ENCODE measurements around the gene NRP1. TPM values are rescaled to one million over a fixed set of nuclear protein-coding genes. Genes with fewer than 3 reads are reported as not detected.

Gene NRP1
- polyA plus RNA-seq, 2 of the 4 experiments (the other 2 are of a cell fraction) = 121 to 259 TPM

DNA sequence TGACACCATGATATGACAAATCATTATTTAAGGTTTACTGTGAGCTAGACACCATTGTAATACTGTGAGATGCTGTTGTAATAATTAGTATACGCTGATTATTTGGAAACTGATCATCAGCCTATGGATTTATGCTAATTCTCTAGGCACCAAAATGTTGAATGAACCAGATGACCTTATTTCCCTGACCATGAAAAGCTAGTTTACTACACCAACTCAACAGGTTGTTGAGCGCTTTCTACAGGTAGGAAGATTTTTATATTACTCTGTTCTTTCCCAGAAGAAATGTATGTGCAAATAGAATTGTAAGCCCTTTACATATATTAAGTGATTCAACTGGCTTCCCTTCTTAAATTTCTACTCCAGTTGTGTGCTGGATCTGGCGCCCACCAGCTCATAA is 6.2 kb downstream of the NRP1 start (continued):
- TF ChIP-seq POLR2AphosphoS2 (conservative IDR thresholded peaks at IDR 0.05; ENCODE audit: low read length) (no peak), RAD21 (conservative IDR thresholded peaks at IDR 0.05 in 1 of 2, IDR thresholded peaks at IDR 0.05 in 1 of 2) (no peak), ZSCAN20 (CRISPR knock-in tag; IDR thresholded peaks at IDR 0.05) (no peak), MAZ (IDR thresholded peaks at IDR 0.05; ENCODE audit: borderline replicate concordance, low read depth, low read length) (no peak)

GRCh38 chr10:33327751-33328150 is 6.7 kb downstream of the NRP1 start:
- peaks cover 67% of the 10 kb centered on the region for H3K4me1 ChIP-seq
- CTCF ChIA-PET = interaction anchor here (0.8 to 2.5 kb wide), 7 partner anchors 9 to 1311 kb away, joined by 3 to 12 read pairs (median 3); no protein-coding TSS in a partner anchor
- POLR2A ChIA-PET = interaction anchor here (0.6 to 0.8 kb wide), 2 partner anchors 8 to 59 kb away, joined by 3 read pairs; no protein-coding TSS in a partner anchor

GRCh38 chr10:33326933-33327332 is 7.5 kb downstream of the NRP1 start:
- peak; percentile 18 for FAIRE-seq

More at GRCh38 chr10:33327751-33328150, 6.7 kb downstream of the NRP1 start:
- no peaks in the 10 kb centered on the region for H3K9me3 ChIP-seq
- H3K4me3 ChIP-seq = no peak overlapping the region
- DNase-seq (ENCODE audit: low read depth in 1 of 2, low spot score in 1 of 2) (no peak), FAIRE-seq (peak; percentile 92), ATAC-seq (0 out of 6 replicates have a peak, but pooled peaks of 1 of the 2 experiments have one; percentile 28)
- peak overlapping the region; percentile 95 for H3K4me2 ChIP-seq
- peak; percentile 50 for TF ChIP-seq CTCF (IDR thresholded peaks at IDR 0.05)
- peak; percentile 35 to 39; a peak in 2 of 5 replicates for TF ChIP-seq RAD21 (conservative IDR thresholded peaks at IDR 0.05 in 1 of 2, IDR thresholded peaks at IDR 0.05 in 1 of 2)
- TF ChIP-seq BHLHE40 (IDR thresholded peaks at IDR 0.05; ENCODE audit: low read depth, low read length) = no peak
- peak; percentile 47; the same call in 1 of the 3 replicates for TF ChIP-seq SMC3 (IDR thresholded peaks at IDR 0.05)
- TF ChIP-seq NFE2L2 (conservative IDR thresholded peaks at IDR 0.05; ENCODE audit: low read length) = 0 out of 2 replicates have a peak, but pooled peaks have one; percentile 11
- peak overlapping the region; percentile 33 to 45 for H3K27ac ChIP-seq

More at GRCh38 chr10:33326933-33327332, 7.5 kb downstream of the NRP1 start:
- 27% methylated on average over 2 of the region's 2 CpGs for WGBS (ENCODE audit: missing lambda C conversion rate)
- ATAC-seq = no peak
- Histone ChIP-seq H3K9me3 (no peaks in the 10 kb centered on the region), H3K4me3 (no peak overlapping the region), H3K4me2 (peak overlapping the region; percentile 95), H3K27ac (no peak overlapping the region; a peak in 3 of 6 replicates), H3K4me1 (peaks cover 67% of the 10 kb centered on the region)
- ChIA-PET CTCF (interaction anchor here (0.6 to 2.5 kb wide), 6 partner anchors 16 to 1182 kb away, joined by 3 to 12 read pairs (median 3); no protein-coding TSS in a partner anchor), POLR2A (no interaction called here)
- TF ChIP-seq ZNF302 (CRISPR knock-in tag; IDR thresholded peaks at IDR 0.05) (no peak), HOXB13 (CRISPR knock-in tag; IDR thresholded peaks at IDR 0.05; ENCODE audit: low read depth) (no peak), MYC (IDR thresholded peaks at IDR 0.05; ENCODE audit: borderline replicate concordance, low read length) (no peak), ZC3H11A (IDR thresholded peaks at IDR 0.05) (no peak), RAD21 (conservative IDR thresholded peaks at IDR 0.05 in 1 of 2, IDR thresholded peaks at IDR 0.05 in 1 of 2) (no peak), KDM1A (IDR thresholded peaks at IDR 0.05; ENCODE audit: low read depth) (no peak), USF2 (IDR thresholded peaks at IDR 0.05) (no peak), HDAC2 (IDR thresholded peaks at IDR 0.05) (no peak), HOXB5 (CRISPR knock-in tag; IDR thresholded peaks at IDR 0.05) (no peak), RCOR1 (IDR thresholded peaks at IDR 0.05; ENCODE audit: low read depth, low read length) (no peak), POLR2AphosphoS2 (conservative IDR thresholded peaks at IDR 0.05; ENCODE audit: low read length) (no peak), CBX2 (IDR thresholded peaks at IDR 0.05; ENCODE audit: borderline replicate concordance, low read depth) (no peak), SMC3 (IDR thresholded peaks at IDR 0.05) (no peak)
- TF ChIP-seq, protein P1, sequence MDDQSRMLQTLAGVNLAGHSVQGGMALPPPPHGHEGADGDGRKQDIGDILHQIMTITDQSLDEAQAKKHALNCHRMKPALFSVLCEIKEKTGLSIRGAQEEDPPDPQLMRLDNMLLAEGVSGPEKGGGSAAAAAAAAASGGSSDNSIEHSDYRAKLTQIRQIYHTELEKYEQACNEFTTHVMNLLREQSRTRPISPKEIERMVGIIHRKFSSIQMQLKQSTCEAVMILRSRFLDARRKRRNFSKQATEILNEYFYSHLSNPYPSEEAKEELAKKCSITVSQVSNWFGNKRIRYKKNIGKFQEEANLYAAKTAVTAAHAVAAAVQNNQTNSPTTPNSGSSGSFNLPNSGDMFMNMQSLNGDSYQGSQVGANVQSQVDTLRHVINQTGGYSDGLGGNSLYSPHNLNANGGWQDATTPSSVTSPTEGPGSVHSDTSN (IDR thresholded peaks at IDR 0.05) = no peak
- TF ChIP-seq, protein P2, sequence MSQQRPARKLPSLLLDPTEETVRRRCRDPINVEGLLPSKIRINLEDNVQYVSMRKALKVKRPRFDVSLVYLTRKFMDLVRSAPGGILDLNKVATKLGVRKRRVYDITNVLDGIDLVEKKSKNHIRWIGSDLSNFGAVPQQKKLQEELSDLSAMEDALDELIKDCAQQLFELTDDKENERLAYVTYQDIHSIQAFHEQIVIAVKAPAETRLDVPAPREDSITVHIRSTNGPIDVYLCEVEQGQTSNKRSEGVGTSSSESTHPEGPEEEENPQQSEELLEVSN (IDR thresholded peaks at IDR 0.05; ENCODE audit: borderline replicate concordance, low read depth) = no peak
- DNase-seq (ENCODE audit: low read depth in 1 of 2, low spot score in 1 of 2) = no peak
